Measurements from ENCODE around the gene SMKR1.

SMKR1 gene

GRCh38 chr7:129464194-129464593 is 38.1 kb upstream of the SMKR1 start:
- TF ChIP-seq CTCF (conservative IDR thresholded peaks at IDR 0.05; ENCODE audit: low read length) = no peak
- no peak for TF ChIP-seq EZH2phosphoT487 (IDR thresholded peaks at IDR 0.05; ENCODE audit: borderline replicate concordance)
- H3K36me3 ChIP-seq (ENCODE audit: insufficient read depth, low read length) = peaks cover 1% of the 10 kb centered on the region; the same call in 1 of the 2 replicates
- H3K79me2 ChIP-seq (ENCODE audit: insufficient read depth, low read length) = no peaks in the 10 kb centered on the region
- H3K4me2 ChIP-seq (ENCODE audit: low read depth, low read length, poor library complexity, severe bottlenecking) = no peak overlapping the region
- no peaks in the 10 kb centered on the region for H4K20me1 ChIP-seq (ENCODE audit: insufficient read depth, low read length, poor library complexity, severe bottlenecking)
- H3K4me1 ChIP-seq (ENCODE audit: insufficient read depth, low read length, poor library complexity, severe bottlenecking) = no peaks in the 10 kb centered on the region
- no peak overlapping the region for H3K4me3 ChIP-seq (ENCODE audit: low read length, poor library complexity, severe bottlenecking)
- H3K9me2 ChIP-seq (replicated peaks; ENCODE audit: low read depth, low read length) = no peaks in the 10 kb centered on the region
- H3K9ac ChIP-seq (ENCODE audit: low read depth, low read length, poor library complexity, severe bottlenecking) = no peak overlapping the region
- H3K9me3 ChIP-seq (ENCODE audit: insufficient read depth, low read depth, low read length) = no peaks in the 10 kb centered on the region
- no peak overlapping the region for H2AFZ ChIP-seq (ENCODE audit: low read length)
- no peaks in the 10 kb centered on the region for H3F3A ChIP-seq (ENCODE audit: low read depth)
- no peaks in the 10 kb centered on the region for H3K27me3 ChIP-seq (ENCODE audit: insufficient read depth, low read length, poor library complexity, severe bottlenecking)

GRCh38 chr7:129465080-129465479 is 37.3 kb upstream of the SMKR1 start:
- H3K4me3 ChIP-seq (ENCODE audit: low read length, poor library complexity, severe bottlenecking) = no peak overlapping the region
- no peaks in the 10 kb centered on the region for H3K9me2 ChIP-seq (replicated peaks; ENCODE audit: low read depth, low read length)
- no peak for TF ChIP-seq CTCF (conservative IDR thresholded peaks at IDR 0.05; ENCODE audit: low read length)
- no peak for TF ChIP-seq EZH2phosphoT487 (IDR thresholded peaks at IDR 0.05; ENCODE audit: borderline replicate concordance)
- no peaks in the 10 kb centered on the region for H3K36me3 ChIP-seq (ENCODE audit: insufficient read depth, low read length)
- no peaks in the 10 kb centered on the region for H4K20me1 ChIP-seq (ENCODE audit: insufficient read depth, low read length, poor library complexity, severe bottlenecking)
- no peak overlapping the region for H3K9ac ChIP-seq (ENCODE audit: low read depth, low read length, poor library complexity, severe bottlenecking)
- no peak overlapping the region for H3K4me2 ChIP-seq (ENCODE audit: low read depth, low read length, poor library complexity, severe bottlenecking)
- no peaks in the 10 kb centered on the region for H3F3A ChIP-seq (ENCODE audit: low read depth)
- no peaks in the 10 kb centered on the region for H3K79me2 ChIP-seq (ENCODE audit: insufficient read depth, low read length)
- no peaks in the 10 kb centered on the region for H3K27me3 ChIP-seq (ENCODE audit: insufficient read depth, low read length, poor library complexity, severe bottlenecking)
- no peaks in the 10 kb centered on the region for H3K9me3 ChIP-seq (ENCODE audit: insufficient read depth, low read depth, low read length)
- H2AFZ ChIP-seq (ENCODE audit: low read length) = no peak overlapping the region
- H3K4me1 ChIP-seq (ENCODE audit: insufficient read depth, low read length, poor library complexity, severe bottlenecking) = no peaks in the 10 kb centered on the region

GRCh38 chr7:129466796-129467195 is 35.5 kb upstream of the SMKR1 start:
- H3K9me3 ChIP-seq (ENCODE audit: insufficient read depth, low read depth, low read length) = no peaks in the 10 kb centered on the region

More at GRCh38 chr7:129466796-129467195, 35.5 kb upstream of the SMKR1 start:
- H3K4me3 ChIP-seq (ENCODE audit: low read length, poor library complexity, severe bottlenecking) = no peak overlapping the region
- no peak for TF ChIP-seq CTCF (conservative IDR thresholded peaks at IDR 0.05; ENCODE audit: low read length)
- no peak for TF ChIP-seq EZH2phosphoT487 (IDR thresholded peaks at IDR 0.05; ENCODE audit: borderline replicate concordance)
- no peaks in the 10 kb centered on the region for H3K36me3 ChIP-seq (ENCODE audit: insufficient read depth, low read length)
- H3K27me3 ChIP-seq (ENCODE audit: insufficient read depth, low read length, poor library complexity, severe bottlenecking) = no peaks in the 10 kb centered on the region
- no peak overlapping the region for H2AFZ ChIP-seq (ENCODE audit: low read length)
- no peaks in the 10 kb centered on the region for H3K9me2 ChIP-seq (replicated peaks; ENCODE audit: low read depth, low read length)
- no peaks in the 10 kb centered on the region for H3K79me2 ChIP-seq (ENCODE audit: insufficient read depth, low read length)
- no peaks in the 10 kb centered on the region for H3K4me1 ChIP-seq (ENCODE audit: insufficient read depth, low read length, poor library complexity, severe bottlenecking)
- H4K20me1 ChIP-seq (ENCODE audit: insufficient read depth, low read length, poor library complexity, severe bottlenecking) = no peaks in the 10 kb centered on the region
- H3F3A ChIP-seq (ENCODE audit: low read depth) = no peaks in the 10 kb centered on the region
- H3K9ac ChIP-seq (ENCODE audit: low read depth, low read length, poor library complexity, severe bottlenecking) = no peak overlapping the region
- H3K4me2 ChIP-seq (ENCODE audit: low read depth, low read length, poor library complexity, severe bottlenecking) = no peak overlapping the region

Data from Loucy (cell line).